Measurements from ENCODE around the gene FDX1.

DNA sequence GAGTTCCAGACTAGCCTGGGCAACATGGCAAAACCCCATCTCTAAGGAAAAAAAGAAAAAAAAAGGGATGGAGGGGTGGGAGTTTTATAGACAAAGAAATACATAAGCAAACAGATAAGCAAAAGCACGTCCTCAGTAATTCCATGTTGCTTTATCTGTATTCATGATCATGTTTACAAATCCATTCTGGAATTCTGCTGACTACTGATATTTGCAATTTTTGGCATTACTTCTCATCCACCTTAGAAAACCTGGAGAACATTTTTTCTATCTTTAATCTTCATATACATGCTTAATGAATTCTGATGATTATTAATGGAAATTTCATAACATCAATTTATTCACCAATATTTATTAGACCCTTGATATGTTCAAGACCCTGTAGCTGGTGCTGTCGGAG lies 1.7 kb upstream of the FDX1 start:
- TF ChIP-seq, protein P1, sequence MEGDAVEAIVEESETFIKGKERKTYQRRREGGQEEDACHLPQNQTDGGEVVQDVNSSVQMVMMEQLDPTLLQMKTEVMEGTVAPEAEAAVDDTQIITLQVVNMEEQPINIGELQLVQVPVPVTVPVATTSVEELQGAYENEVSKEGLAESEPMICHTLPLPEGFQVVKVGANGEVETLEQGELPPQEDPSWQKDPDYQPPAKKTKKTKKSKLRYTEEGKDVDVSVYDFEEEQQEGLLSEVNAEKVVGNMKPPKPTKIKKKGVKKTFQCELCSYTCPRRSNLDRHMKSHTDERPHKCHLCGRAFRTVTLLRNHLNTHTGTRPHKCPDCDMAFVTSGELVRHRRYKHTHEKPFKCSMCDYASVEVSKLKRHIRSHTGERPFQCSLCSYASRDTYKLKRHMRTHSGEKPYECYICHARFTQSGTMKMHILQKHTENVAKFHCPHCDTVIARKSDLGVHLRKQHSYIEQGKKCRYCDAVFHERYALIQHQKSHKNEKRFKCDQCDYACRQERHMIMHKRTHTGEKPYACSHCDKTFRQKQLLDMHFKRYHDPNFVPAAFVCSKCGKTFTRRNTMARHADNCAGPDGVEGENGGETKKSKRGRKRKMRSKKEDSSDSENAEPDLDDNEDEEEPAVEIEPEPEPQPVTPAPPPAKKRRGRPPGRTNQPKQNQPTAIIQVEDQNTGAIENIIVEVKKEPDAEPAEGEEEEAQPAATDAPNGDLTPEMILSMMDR (IDR thresholded peaks at IDR 0.05), result no peak
- no peak for TF ChIP-seq POLR2A (IDR thresholded peaks at IDR 0.05)

All from adrenal gland (tissue), 5 donors.